ENCODE results near the gene NCOR1. TPM values are rescaled to one million over a fixed set of nuclear protein-coding genes. Genes with fewer than 3 reads are reported as not detected.
"Not testable (repeated sequence)": the region's sequence is repeated elsewhere in the genome, so short reads cannot be mapped to it uniquely, and the experiment has no call there.

Gene NCOR1
- total RNA-seq, 1 experiment from 2014 or later = 124 TPM

DNA sequence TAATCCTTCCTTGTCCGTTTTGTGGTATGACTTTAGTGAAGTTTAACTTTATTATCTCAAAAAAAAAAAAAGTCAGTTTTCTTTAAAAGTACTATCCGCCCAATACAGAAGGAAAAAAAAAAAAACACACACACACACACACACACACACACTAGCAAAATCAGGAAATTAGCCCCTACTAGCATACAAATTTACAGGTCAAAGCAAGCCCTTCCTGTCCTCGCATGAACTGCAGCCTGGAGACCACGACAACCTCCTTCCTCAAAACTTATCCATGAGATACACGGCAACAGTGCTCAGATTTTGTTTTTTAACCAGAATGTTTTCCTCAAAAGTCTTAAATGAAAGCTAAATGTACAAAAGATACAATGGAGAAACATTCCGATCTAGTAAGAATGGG lies 16.2 kb downstream of the NCOR1 start (continued):
- TF ChIP-seq, protein P1, sequence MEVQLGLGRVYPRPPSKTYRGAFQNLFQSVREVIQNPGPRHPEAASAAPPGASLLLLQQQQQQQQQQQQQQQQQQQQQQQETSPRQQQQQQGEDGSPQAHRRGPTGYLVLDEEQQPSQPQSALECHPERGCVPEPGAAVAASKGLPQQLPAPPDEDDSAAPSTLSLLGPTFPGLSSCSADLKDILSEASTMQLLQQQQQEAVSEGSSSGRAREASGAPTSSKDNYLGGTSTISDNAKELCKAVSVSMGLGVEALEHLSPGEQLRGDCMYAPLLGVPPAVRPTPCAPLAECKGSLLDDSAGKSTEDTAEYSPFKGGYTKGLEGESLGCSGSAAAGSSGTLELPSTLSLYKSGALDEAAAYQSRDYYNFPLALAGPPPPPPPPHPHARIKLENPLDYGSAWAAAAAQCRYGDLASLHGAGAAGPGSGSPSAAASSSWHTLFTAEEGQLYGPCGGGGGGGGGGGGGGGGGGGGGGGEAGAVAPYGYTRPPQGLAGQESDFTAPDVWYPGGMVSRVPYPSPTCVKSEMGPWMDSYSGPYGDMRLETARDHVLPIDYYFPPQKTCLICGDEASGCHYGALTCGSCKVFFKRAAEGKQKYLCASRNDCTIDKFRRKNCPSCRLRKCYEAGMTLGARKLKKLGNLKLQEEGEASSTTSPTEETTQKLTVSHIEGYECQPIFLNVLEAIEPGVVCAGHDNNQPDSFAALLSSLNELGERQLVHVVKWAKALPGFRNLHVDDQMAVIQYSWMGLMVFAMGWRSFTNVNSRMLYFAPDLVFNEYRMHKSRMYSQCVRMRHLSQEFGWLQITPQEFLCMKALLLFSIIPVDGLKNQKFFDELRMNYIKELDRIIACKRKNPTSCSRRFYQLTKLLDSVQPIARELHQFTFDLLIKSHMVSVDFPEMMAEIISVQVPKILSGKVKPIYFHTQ (CRISPR knock-in tag; IDR thresholded peaks at IDR 0.05) = no peak
- no peak for TF ChIP-seq ZNF396 (CRISPR knock-in tag; IDR thresholded peaks at IDR 0.05; ENCODE audit: borderline replicate concordance)

GRCh38 chr17:16197276-16197675 lies 18.1 kb downstream of the NCOR1 start:
- ATAC-seq (no peak), DNase-seq (ENCODE audit: low spot score) (no peak)
- TF ChIP-seq TEAD4 (CRISPR knock-in tag; IDR thresholded peaks at IDR 0.05) (no peak), OVOL2 (CRISPR knock-in tag; IDR thresholded peaks at IDR 0.05; ENCODE audit: borderline replicate concordance) (no peak), ZMAT4 (CRISPR knock-in tag; IDR thresholded peaks at IDR 0.05) (no peak)
- H3K36me3 Mint-ChIP-seq = peaks cover 25% of the 10 kb centered on the region
- ChIA-PET CTCF (no interaction called here), POLR2A (no interaction called here)
- H3K9me3 Mint-ChIP-seq = no peaks in the 10 kb centered on the region
- no peaks in the 10 kb centered on the region for H3K27me3 Mint-ChIP-seq (ENCODE audit: low read depth)
- H3K4me3 Mint-ChIP-seq = no peak overlapping the region
- H3K27ac Mint-ChIP-seq = no peak overlapping the region; the same call in 1 of the 2 replicates
- H3K4me1 Mint-ChIP-seq = peaks cover 30% of the 10 kb centered on the region

- ATAC-seq; H3K27ac Mint-ChIP-seq; H3K4me1 Mint-ChIP-seq; CTCF ChIA-PET; POLR2A ChIA-PET; DNase-seq (ENCODE audit: low spot score); H3K9me3 Mint-ChIP-seq; H3K4me3 Mint-ChIP-seq; H3K27me3 Mint-ChIP-seq (ENCODE audit: low read depth): not testable (repeated sequence)
- H3K36me3 Mint-ChIP-seq = peaks cover 25% of the 10 kb centered on the region
These were observed 21.0 kb downstream of the NCOR1 start for GRCh38 chr17:16194307-16194835.

DNA sequence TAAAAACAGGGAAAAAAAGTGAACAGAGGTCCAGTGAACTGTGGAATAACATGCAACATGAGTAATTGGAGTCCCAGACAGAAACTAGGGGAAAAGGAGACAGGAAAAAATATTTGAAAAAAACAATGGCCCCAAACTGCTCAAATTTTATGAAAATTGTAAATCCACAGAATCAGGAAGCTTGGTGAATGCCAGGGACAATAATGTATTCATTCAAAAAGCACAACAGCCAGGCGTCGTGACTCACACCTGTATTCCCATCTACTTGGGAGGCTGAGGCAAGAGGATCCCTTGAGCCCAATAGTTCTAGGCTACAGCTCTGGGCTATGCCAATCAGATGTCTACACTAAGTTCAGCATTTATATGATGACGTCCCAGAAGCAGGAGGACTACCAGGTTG lies 23.7 kb downstream of the NCOR1 start:
- Mint-ChIP-seq H3K27ac (no peak overlapping the region; the same call in 1 of the 2 replicates), H3K27me3 (ENCODE audit: low read depth) (no peaks in the 10 kb centered on the region), H3K4me3 (no peak overlapping the region), H3K4me1 (no peaks in the 10 kb centered on the region), H3K36me3 (peaks cover 23% of the 10 kb centered on the region), H3K9me3 (no peaks in the 10 kb centered on the region)
- no peak for ATAC-seq
- no peak for DNase-seq (ENCODE audit: low spot score)
- CTCF ChIA-PET = no interaction called here
- POLR2A ChIA-PET = no interaction called here
- TF ChIP-seq E2F5 (CRISPR knock-in tag; IDR thresholded peaks at IDR 0.05) (no peak), ETV6 (CRISPR knock-in tag; IDR thresholded peaks at IDR 0.05) (no peak), MYBL2 (CRISPR knock-in tag; IDR thresholded peaks at IDR 0.05) (no peak), NR3C1 (CRISPR knock-in tag; conservative IDR thresholded peaks at IDR 0.05; ENCODE audit: low read depth) (no peak), CREM (CRISPR knock-in tag; IDR thresholded peaks at IDR 0.05) (no peak), JAZF1 (CRISPR knock-in tag; IDR thresholded peaks at IDR 0.05) (no peak), ZNF532 (CRISPR knock-in tag; IDR thresholded peaks at IDR 0.05; ENCODE audit: borderline replicate concordance) (no peak), PRRX2 (CRISPR knock-in tag; IDR thresholded peaks at IDR 0.05) (no peak)
- TF ChIP-seq, protein P2, sequence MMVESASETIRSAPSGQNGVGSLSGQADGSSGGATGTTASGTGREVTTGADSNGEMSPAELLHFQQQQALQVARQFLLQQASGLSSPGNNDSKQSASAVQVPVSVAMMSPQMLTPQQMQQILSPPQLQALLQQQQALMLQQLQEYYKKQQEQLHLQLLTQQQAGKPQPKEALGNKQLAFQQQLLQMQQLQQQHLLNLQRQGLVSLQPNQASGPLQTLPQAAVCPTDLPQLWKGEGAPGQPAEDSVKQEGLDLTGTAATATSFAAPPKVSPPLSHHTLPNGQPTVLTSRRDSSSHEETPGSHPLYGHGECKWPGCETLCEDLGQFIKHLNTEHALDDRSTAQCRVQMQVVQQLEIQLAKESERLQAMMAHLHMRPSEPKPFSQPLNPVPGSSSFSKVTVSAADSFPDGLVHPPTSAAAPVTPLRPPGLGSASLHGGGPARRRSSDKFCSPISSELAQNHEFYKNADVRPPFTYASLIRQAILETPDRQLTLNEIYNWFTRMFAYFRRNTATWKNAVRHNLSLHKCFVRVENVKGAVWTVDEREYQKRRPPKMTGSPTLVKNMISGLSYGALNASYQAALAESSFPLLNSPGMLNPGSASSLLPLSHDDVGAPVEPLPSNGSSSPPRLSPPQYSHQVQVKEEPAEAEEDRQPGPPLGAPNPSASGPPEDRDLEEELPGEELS (CRISPR knock-in tag; IDR thresholded peaks at IDR 0.05) = no peak
- TF ChIP-seq, protein P3, sequence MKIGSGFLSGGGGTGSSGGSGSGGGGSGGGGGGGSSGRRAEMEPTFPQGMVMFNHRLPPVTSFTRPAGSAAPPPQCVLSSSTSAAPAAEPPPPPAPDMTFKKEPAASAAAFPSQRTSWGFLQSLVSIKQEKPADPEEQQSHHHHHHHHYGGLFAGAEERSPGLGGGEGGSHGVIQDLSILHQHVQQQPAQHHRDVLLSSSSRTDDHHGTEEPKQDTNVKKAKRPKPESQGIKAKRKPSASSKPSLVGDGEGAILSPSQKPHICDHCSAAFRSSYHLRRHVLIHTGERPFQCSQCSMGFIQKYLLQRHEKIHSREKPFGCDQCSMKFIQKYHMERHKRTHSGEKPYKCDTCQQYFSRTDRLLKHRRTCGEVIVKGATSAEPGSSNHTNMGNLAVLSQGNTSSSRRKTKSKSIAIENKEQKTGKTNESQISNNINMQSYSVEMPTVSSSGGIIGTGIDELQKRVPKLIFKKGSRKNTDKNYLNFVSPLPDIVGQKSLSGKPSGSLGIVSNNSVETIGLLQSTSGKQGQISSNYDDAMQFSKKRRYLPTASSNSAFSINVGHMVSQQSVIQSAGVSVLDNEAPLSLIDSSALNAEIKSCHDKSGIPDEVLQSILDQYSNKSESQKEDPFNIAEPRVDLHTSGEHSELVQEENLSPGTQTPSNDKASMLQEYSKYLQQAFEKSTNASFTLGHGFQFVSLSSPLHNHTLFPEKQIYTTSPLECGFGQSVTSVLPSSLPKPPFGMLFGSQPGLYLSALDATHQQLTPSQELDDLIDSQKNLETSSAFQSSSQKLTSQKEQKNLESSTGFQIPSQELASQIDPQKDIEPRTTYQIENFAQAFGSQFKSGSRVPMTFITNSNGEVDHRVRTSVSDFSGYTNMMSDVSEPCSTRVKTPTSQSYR (CRISPR knock-in tag; IDR thresholded peaks at IDR 0.05) = no peak
- TF ChIP-seq, protein P4, sequence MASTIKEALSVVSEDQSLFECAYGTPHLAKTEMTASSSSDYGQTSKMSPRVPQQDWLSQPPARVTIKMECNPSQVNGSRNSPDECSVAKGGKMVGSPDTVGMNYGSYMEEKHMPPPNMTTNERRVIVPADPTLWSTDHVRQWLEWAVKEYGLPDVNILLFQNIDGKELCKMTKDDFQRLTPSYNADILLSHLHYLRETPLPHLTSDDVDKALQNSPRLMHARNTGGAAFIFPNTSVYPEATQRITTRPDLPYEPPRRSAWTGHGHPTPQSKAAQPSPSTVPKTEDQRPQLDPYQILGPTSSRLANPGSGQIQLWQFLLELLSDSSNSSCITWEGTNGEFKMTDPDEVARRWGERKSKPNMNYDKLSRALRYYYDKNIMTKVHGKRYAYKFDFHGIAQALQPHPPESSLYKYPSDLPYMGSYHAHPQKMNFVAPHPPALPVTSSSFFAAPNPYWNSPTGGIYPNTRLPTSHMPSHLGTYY (CRISPR knock-in tag; IDR thresholded peaks at IDR 0.05) = no peak

Data from WTC11 (cell line).